Epithelial cell of proximal tubule (primary cell): ENCODE data around the gene UPF3B. TPM values are rescaled to one million over a fixed set of nuclear protein-coding genes. Genes with fewer than 3 reads are reported as not detected.
"Not testable (repeated sequence)": the region's sequence is repeated elsewhere in the genome, so short reads cannot be mapped to it uniquely, and the experiment has no call there.

Source experiments
- DNase-seq: peaks from one replicate; pipeline ENCODE4 v3.0.0-alpha.2; 2011; ENCODE audit warnings: low read depth
- H3K4me3 ChIP-seq: 2 replicates; pipeline ENCODE4 v1.5.1; 2011; ENCODE audit warnings: low read depth, mild to moderate bottlenecking, low read length
- total RNA-seq: library from RNA; depleted of rRNA; stranded (reverse); fragments of >200 nt; gene quantifications from 2 replicates; pipeline ENCODE4 v1.2.3, GENCODE V29; 2015
- TF ChIP-seq, protein P1 (sequence below): conservative IDR thresholded peaks from 2 replicates; pipeline ENCODE4 v1.5.1; 2012; ENCODE audit warnings: low read depth, mild to moderate bottlenecking, low read length

UPF3B gene, protein sequence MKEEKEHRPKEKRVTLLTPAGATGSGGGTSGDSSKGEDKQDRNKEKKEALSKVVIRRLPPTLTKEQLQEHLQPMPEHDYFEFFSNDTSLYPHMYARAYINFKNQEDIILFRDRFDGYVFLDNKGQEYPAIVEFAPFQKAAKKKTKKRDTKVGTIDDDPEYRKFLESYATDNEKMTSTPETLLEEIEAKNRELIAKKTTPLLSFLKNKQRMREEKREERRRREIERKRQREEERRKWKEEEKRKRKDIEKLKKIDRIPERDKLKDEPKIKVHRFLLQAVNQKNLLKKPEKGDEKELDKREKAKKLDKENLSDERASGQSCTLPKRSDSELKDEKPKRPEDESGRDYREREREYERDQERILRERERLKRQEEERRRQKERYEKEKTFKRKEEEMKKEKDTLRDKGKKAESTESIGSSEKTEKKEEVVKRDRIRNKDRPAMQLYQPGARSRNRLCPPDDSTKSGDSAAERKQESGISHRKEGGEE
- total RNA-seq: 4.6 and 4.8 TPM in 2 replicates

GRCh38 chrX:119852382-119853353 is at the start of gene UPF3B:
Gene UPF3B, minus strand, starts transcription at chrX:119852963. Its CDS starts 35 bp downstream, at chrX:119852928.
- peak; percentile 84 for DNase-seq
- TF ChIP-seq, protein P1, sequence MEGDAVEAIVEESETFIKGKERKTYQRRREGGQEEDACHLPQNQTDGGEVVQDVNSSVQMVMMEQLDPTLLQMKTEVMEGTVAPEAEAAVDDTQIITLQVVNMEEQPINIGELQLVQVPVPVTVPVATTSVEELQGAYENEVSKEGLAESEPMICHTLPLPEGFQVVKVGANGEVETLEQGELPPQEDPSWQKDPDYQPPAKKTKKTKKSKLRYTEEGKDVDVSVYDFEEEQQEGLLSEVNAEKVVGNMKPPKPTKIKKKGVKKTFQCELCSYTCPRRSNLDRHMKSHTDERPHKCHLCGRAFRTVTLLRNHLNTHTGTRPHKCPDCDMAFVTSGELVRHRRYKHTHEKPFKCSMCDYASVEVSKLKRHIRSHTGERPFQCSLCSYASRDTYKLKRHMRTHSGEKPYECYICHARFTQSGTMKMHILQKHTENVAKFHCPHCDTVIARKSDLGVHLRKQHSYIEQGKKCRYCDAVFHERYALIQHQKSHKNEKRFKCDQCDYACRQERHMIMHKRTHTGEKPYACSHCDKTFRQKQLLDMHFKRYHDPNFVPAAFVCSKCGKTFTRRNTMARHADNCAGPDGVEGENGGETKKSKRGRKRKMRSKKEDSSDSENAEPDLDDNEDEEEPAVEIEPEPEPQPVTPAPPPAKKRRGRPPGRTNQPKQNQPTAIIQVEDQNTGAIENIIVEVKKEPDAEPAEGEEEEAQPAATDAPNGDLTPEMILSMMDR: no peak
- peak within 1 kb of the TSS; percentile 79 for H3K4me3 ChIP-seq

DNA sequence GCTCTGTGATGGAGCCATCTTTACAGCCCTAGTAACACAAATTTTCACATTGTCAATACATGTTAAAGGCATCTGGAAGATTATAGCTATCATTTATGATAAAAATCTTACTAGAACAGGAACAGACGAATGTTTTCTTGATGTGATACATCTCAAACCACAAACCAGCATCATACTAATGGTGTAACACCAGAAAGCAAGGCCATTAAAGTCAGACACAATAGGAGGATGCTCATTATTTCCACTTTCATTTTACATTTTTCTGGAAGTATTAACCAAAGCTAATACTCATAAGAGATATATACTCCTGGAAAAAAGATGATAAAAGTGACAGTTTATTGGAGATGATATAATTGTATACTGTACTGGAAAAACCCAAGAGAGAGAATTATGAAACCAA is 48.2 kb upstream of the UPF3B start:
- TF ChIP-seq, protein P1: no peak
- no peak for DNase-seq
- no peak overlapping the region for H3K4me3 ChIP-seq

GRCh38 chrX:119899125-119899524 is 46.4 kb upstream of the UPF3B start:
- TF ChIP-seq, protein P1: no peak
- no peak overlapping the region for H3K4me3 ChIP-seq
- no peak for DNase-seq

GRCh38 chrX:119895843-119896326 is 43.1 kb upstream of the UPF3B start, which contains the start of gene AKAP14:
Gene AKAP14, plus strand, starts transcription at chrX:119895893. Its CDS starts 7,331 bp downstream, at chrX:119903224.
- DNase-seq: no peak
- TF ChIP-seq, protein P1: no peak
- no peak within 1 kb of the TSS for H3K4me3 ChIP-seq

DNA sequence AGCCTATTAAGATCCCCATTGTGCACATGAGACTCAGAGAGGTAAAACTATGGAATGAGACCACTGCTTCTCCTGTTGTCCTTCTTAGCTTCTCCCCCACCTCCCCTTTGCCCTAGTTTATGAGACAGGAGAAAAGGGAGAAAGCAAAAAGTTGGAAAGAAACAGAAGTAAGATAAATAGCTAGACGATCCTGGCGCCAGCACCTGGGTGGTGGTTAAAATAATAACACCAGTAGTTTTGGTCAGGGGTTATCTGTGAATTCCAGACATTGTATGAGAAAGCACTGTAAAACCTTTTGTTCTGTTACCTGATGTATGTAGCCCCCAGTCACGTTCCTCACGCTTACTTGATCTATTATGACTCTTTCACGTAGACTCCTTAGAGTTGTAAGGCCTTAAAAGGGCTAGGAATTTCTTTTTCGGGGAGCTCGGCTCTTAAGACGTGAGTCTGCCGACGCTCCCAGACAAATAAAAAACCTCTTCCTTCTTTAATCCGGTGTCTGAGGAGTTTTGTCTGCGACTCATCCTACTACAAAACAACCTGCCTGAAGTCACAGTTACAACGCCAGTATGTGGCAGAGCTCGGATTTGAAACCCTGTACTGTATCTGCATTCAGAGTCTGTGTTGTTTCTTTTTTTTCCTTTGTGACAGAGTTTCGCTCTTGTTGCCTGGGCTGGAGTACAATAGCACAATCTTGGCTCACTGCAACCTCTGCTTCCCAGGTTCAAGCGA is 39.4 kb upstream of the UPF3B start:
- not testable (repeated sequence) for DNase-seq, H3K4me3 ChIP-seq

DNA sequence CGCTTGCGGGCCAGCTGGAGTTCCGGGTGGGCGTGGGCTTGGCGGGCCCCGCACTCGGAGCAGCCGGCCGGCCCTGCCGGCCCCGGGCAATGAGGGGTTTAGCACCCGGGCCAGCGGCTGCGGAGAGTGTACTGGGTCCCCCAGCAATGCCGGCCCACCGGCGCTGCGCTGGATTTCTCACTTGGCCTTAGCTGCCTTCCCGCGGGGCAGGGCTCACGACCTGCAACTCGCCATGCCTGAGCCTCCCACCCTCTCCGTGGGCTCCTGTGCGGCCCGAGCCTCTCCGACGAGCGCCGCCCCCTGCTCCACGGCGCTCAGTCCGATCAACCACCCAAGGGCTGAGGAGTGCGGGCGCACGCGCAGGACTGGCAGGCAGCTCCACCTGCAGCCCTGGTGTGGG is 37.9 kb upstream of the UPF3B start:
- not testable (repeated sequence) for H3K4me3 ChIP-seq, DNase-seq

- DNase-seq: no peak
- H3K4me3 ChIP-seq: peak overlapping the region; percentile 46
- TF ChIP-seq, protein P1: peak; percentile 61
Measured at GRCh38 chrX:119887721-119888425, 35.1 kb upstream of the UPF3B start.
